Prostate gland (tissue), 2 donors: ENCODE measurements around the gene NPPC.

Experiments
- POLR2A ChIP-seq: fragments of 450-650 bp; IDR thresholded peaks from one replicate; pipeline ENCODE4 v1.6.1; 2016; ENCODE audit warnings: antibody characterized with exemption, mild to moderate bottlenecking
- TF ChIP-seq, protein P1 (sequence below), 4 experiments: fragments of 200-600 bp in 2 of 4; fragments of 450-650 bp in 2 of 4; sonication (generic) in 2 of 4; IDR thresholded peaks; 1 replicate in 3 of 4; 2 replicates in 1 of 4; pipeline ENCODE4 v1.5.1; 2016 to 2019; ENCODE audit warnings: antibody characterized with exemption in 4 of 4, mild to moderate bottlenecking in 2 of 4, moderate library complexity in 2 of 4

DNA sequence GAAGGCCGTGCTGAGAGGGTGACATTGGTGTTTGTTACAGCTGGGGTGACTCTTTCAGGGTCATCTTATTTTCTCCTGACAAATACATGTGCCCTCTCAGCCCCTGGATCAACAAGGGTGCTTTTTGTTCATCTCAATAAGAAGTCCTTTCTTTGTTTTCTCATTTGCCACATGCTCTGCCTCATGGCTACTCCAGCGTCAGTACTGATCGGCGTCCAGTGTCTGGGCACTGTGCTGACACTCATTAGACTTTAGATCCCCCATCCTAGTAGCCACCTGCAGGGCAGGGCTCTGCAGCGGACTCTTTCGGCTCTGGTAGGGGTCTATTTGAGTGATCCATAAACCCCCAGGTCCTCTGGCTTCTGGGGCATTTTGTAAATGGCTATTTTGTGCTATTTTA lies 38.4 kb downstream of the NPPC start:
- TF ChIP-seq POLR2A: no peak
- TF ChIP-seq, protein P1, sequence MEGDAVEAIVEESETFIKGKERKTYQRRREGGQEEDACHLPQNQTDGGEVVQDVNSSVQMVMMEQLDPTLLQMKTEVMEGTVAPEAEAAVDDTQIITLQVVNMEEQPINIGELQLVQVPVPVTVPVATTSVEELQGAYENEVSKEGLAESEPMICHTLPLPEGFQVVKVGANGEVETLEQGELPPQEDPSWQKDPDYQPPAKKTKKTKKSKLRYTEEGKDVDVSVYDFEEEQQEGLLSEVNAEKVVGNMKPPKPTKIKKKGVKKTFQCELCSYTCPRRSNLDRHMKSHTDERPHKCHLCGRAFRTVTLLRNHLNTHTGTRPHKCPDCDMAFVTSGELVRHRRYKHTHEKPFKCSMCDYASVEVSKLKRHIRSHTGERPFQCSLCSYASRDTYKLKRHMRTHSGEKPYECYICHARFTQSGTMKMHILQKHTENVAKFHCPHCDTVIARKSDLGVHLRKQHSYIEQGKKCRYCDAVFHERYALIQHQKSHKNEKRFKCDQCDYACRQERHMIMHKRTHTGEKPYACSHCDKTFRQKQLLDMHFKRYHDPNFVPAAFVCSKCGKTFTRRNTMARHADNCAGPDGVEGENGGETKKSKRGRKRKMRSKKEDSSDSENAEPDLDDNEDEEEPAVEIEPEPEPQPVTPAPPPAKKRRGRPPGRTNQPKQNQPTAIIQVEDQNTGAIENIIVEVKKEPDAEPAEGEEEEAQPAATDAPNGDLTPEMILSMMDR (IDR thresholded peaks at IDR 0.05): no peak
